Hippocampal formation (tissue), 2 donors: ENCODE results near the gene MYBBP1A.
"Not testable (repeated sequence)": the region's sequence is repeated elsewhere in the genome, so short reads cannot be mapped to it uniquely, and the experiment has no call there.

Source experiments
- DNase-seq, 2 donors: peaks; one replicate each; lab custom pipeline; 2025; lab: John Stamatoyannopoulos, UW

MYBBP1A gene

GRCh38 chr17:4554997-4555799 is at the start of gene MYBBP1A:
TSS of gene MYBBP1A (minus strand) at chr17:4555384. CDS start at chr17:4555324, 60 bp downstream.
- DNase-seq, result peak; percentile 91 to 94

GRCh38 chr17:4604736-4605135 is 49.6 kb upstream of the MYBBP1A start:
- DNase-seq, result not testable (repeated sequence)

- no peak for DNase-seq
Measured at GRCh38 chr17:4604111-4604644, 49.0 kb upstream of the MYBBP1A start.

GRCh38 chr17:4602041-4602440 is 46.9 kb upstream of the MYBBP1A start:
- DNase-seq, result no peak

- no peak for DNase-seq
Measured at GRCh38 chr17:4601326-4601725, 46.1 kb upstream of the MYBBP1A start.

DNA sequence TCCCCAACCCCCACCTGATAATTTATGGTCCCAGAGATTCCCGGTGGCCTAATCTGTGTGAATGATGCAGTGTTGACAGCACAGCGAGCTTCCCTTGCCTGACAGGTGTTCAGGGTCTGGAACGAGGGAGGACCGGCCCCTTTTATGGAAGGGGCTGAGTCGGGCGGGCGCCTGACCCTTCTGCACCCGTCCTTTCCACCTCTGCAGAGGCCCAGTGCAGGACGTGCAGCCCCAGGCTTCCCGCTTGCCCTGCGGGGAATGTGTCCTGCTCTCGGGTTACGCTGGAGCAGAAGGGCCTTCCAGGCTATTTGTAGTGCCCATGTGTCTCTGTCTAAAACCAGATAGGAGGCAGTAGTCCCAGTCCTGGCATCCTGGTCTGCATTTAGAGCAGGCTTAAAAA is 45.4 kb upstream of the MYBBP1A start:
- DNase-seq, result no peak

- no peak for DNase-seq
Measured at GRCh38 chr17:4599505-4600281, 44.5 kb upstream of the MYBBP1A start.

DNA sequence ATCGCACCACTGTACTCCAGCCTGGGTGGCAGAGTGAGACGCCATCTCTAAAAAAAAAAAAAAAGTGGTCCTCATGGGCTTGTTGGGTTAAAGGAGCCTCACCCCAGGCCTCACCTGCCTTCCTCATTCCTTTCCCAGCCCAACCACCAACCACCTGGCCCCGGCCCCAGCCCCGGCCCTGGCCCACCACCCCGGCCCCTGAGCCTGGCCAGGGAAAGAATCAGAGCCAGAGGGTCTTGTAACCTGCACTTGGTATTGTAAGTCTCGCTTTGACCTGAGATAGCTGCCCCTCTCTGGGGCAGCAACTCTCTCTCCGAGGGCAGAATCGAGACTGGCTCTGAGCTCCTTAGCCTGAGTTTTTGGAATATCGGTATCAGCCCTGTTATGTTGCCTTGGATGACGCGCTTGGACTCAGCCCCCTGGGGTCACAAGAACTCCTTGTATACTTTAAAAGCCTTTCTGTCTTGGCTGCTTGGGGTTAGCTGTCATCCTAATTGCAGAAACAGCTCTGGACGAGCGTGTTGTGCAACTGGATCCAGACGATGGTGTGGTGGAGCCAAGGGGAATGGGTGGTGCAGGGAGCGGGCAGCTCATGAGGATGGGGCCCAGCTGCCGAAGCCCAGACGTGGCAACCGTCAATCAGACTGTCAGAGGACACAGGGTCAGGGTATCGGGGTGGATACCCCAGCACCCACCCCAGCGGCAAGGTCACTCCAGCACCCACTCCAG is 43.8 kb upstream of the MYBBP1A start:
- no peak for DNase-seq

GRCh38 chr17:4597975-4598374 is 42.8 kb upstream of the MYBBP1A start:
- no peak for DNase-seq

GRCh38 chr17:4596636-4597380 is 41.6 kb upstream of the MYBBP1A start:
- DNase-seq, result no peak

GRCh38 chr17:4595685-4596342 is 40.6 kb upstream of the MYBBP1A start:
- not testable (repeated sequence) for DNase-seq

DNA sequence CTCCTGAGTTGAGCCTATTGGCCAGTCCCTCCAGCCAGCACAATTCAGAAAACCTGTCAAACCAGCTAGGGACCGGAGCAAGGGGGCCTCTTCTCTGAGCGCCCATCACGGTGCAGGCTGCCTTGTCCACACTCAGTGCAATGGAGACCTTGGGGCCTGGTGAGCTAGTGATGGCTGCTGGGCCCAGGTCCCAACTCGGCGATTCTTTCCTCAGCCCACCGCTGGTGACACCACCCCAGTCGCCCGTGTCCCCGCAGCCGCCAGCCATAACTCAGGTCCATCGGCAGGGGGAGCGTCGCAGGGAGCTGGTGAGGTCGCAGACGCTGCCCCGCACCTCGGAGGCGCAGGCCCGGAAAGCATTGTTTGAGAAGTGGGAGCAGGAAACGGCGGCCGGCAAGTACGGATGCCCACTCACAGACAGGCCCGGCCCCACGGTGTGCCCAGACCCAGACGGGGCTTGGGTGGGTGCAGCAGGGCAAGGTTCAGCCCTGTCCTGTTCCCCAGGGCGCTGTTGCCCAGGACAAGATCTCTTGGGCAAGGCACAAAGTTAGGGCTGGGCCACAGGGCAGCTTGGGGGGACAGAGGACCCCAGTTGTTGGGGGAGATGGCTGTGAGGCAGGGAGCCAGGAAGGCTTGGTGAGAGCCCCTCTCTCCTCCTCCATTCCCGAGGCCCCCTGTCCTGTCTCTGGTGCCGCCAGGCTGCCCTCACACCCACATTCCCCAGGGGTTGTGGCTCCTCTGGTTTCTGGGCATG is 39.9 kb upstream of the MYBBP1A start:
- DNase-seq, result peak in 1 of 2 donors; percentile 10

- DNase-seq, result no peak
Measured at GRCh38 chr17:4594406-4594805, 39.2 kb upstream of the MYBBP1A start.

DNA sequence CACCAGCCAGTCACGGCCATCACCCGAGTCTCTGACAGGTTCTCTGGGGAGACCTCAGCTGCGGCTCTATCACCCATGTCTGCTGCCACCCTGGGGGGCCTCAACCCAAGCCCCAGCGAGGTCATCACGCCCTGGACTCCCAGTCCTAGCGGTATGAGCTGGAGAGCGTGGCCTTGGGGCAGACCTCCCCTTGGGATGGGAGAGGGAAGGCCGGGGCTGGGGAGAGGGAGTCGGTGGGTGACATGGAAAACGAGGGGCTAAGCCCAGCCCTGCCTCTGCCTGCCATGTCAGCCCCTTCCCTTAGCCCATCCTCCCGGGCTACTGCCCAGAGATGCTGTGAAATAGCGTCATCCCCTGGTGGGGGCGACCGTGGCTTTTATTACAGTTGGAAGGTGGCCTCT is 37.8 kb upstream of the MYBBP1A start:
- no peak for DNase-seq

GRCh38 chr17:4592240-4593005 is 37.2 kb upstream of the MYBBP1A start:
- DNase-seq, result no peak

DNA sequence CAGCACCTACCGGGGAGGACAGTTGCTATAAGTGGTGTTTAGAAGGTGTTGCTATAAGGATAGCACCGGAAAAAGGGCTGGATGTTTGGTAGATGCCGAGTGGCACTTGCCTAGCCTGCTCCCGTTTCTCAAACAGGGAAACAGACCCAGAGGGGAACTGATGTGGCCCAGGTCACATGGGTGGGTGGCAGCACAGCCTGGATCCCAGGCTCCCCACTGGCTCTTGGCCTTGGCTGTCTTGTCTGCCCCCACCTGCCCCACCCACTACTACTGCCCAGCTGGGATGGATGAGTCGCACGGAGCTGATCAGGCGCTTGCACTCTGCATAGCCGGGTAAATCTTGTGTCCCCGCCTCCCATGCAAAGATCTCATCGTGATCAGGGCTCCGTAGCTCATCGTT is 36.3 kb upstream of the MYBBP1A start:
- DNase-seq, result no peak

DNA sequence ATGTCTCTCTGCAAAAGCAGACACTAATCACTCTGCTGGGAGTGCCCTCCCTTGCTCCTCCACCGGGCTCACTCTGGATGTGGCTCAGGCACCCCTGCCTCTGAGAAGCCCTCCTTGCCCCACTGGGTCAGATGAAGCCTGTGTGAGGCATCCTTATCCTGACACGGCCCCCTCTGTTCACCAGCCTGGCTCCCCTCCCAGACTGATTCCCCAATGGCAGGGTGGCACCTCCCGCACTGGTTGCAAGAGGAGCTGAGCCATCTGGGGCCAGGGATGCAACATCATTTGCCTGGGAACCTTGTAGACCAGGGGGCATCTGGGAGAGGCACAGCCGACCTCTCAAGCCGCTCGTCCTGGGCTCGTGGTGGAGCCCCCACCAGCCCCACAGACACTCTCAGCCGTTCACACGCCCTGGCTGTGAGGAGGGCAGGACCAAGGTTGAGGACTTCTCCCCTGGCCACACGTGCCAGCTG is 35.8 kb upstream of the MYBBP1A start:
- DNase-seq, result no peak

DNA sequence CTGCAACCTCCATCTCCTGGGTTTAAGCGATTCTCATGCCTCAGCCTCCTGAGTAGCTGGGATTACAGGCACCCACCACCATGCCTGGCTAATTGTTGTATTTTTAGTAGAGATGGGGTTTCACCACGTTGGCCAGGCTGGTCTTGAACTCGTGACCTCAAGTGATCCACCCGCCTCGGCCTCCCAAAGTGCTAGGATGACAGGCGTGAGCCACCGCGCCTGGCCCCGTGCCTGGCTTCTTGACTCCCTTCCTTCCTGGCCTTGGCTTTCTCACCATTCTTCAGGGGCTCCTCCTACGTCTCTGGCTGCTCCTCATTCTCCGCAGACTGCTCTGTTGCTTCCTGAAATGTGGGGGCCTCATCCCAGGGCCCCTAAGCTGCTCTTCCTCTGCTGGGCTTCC is 34.9 kb upstream of the MYBBP1A start:
- not testable (repeated sequence) for DNase-seq

DNA sequence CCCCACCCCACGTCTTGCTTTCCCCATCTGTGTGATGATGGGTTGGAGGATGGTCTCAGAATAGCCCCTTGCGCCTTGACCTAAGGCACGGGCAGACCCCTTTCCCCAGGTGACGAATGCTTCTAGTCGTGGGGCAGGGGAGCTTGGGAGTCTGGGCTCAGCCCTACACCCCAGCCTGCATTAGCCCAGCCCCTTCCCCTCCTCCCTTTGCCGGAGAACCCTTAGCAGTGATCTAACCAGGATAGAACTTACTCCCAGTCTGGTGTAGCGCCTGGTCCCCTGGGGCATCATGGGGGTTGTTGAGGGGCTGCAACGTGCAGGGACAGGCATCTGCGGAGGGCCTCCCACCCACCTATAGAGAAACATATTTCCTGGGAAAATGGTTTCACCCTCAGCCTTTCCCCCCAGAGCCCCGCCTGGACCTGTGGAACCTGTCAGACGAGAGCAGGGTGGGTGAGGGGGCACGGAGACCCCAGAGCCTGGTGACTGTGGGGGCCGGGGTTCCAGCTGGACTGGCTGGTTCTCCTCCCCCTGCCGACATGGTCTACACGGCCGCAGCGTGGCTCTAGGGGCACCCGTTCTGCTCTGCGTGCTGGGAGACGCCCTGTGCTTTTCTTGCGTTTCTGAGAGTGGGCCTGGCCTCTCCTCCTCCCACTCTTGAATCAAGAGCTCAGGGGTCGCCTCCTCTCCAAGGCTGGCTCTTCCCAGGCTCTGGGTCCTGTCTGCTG is 33.9 kb upstream of the MYBBP1A start:
- no peak for DNase-seq
